GM19395 (cell line): Measurements from ENCODE around the gene PRPF19.

Experiments
- ATAC-seq: cut with Tn5 transposase; IDR thresholded peaks from one replicate; pipeline ENCODE4 v1.9.1; 2021; ENCODE audit warnings: mild to moderate bottlenecking, moderate library complexity; ENCODE audit not compliant: unreplicated experiment

The PRPF19 gene

GRCh38 chr11:60938500-60938899, 32.1 kb upstream of the PRPF19 start:
- ATAC-seq, result no peak

- ATAC-seq, result no peak
These were observed 31.4 kb upstream of the PRPF19 start for GRCh38 chr11:60937811-60938210.

DNA sequence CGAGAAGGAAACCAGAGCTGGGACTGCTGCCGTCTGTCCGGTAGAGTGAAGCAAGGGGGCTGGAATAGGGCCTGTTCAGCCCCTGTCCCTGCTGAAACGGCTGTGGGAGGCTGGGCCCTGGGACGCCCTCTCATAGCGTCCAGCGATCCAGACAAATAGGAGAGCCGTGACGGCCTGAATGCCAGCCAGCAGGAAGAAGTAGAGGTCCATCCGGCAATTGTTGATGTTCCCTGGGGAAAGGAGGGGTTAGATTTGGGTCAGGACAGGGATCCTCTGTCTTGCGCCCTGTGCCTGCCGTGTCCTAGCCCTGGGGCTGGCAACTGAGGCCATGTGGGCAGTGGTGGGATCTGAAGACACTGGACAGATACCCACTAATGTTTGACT, 30.8 kb upstream of the PRPF19 start:
- ATAC-seq, result no peak

- ATAC-seq, result no peak
These were observed 30.2 kb upstream of the PRPF19 start for GRCh38 chr11:60936467-60937143.

DNA sequence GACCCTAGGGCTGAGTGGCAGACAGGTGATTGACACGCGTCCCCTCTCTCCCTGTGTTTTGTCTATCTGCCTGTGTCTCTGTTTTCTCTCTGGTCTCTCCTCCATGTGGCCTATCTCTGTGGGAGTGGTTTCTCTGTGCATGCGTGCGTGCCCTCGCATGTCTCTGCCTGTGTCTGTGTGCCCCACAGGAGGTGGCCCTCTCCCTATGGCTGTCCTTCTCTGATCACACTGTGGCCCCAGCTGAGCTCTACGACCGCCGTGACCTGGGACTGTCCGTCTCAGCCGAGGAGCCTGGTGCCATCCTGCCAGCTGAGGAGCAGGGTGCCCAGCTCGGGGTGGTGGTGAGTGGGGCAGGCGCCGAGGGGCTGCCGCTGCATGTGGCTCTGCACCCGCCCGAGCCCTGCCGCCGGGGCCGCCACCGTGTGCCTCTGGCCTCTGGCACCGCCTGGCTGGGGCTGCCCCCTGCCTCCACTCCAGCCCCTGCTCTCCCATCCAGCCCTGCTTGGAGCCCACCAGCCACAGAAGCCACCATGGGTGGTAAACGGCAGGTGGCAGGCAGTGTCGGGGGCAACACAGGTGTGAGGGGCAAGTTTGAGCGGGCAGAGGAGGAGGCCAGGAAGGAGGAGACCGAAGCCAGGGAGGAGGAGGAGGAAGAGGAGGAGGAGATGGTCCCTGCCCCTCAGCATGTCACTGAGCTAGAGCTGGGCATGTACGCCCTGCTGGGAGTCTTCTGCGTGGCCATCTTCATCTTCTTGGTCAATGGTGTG, 29.5 kb upstream of the PRPF19 start:
- ATAC-seq, result no peak

GRCh38 chr11:60934790-60935605, 28.6 kb upstream of the PRPF19 start:
- no peak for ATAC-seq

GRCh38 chr11:60934124-60934789, 27.9 kb upstream of the PRPF19 start:
- ATAC-seq, result no peak

GRCh38 chr11:60933416-60934123, 27.2 kb upstream of the PRPF19 start:
- ATAC-seq, result no peak

GRCh38 chr11:60932605-60933356, 26.4 kb upstream of the PRPF19 start:
- no peak for ATAC-seq

- ATAC-seq, result no peak
These were observed 25.5 kb upstream of the PRPF19 start for GRCh38 chr11:60931917-60932316.

DNA sequence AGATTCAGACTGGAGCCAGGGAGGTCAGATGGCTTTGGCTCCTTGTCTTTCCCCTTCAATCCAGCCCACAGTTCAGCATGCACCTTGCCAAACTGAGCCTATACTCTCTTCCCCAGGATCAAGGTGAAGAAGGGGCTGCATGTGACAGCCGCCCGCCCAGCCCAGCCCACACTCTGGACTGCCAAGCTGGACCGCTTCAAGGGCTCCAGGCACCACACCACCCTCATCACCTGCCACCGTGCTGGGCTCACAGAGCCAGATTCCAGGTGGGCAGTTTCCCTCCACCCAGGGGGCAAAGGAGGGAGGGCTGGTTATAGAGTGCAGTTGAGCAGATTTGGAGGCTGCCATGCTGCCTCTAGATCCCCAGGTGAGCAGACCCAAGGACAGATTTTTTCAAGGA, 24.0 kb upstream of the PRPF19 start:
- ATAC-seq, result no peak

- no peak for ATAC-seq
These were observed 23.4 kb upstream of the PRPF19 start for GRCh38 chr11:60929764-60930163.

- no peak for ATAC-seq
These were observed 22.2 kb upstream of the PRPF19 start for GRCh38 chr11:60928563-60929001.

GRCh38 chr11:60927600-60927999, 21.2 kb upstream of the PRPF19 start:
- no peak for ATAC-seq

DNA sequence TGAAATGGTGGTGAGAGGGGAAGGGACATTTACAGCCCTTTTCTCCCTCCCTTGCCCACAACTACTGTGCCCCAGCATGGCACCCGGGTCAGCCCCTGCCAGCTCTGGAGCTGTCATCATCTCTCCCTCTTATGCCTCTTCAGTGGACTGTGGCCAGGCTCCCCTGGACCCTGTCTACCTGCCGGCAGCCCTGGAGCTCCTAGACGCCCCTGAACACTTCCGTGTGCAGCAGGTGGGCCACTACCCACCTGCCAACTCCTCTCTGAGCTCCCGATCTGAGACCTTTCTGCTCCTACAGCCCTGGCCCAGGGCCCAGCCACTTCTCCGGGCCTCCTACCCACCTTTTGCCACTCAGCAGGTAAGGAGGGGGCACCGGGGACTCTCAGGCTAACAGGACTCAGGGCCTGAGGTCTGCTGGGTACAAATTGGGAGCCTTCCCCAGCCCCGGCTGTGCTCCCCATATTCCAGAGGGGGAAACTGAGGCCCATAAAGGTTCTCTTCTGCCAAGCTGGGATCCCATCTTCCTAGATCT, 20.7 kb upstream of the PRPF19 start:
- ATAC-seq, result no peak

DNA sequence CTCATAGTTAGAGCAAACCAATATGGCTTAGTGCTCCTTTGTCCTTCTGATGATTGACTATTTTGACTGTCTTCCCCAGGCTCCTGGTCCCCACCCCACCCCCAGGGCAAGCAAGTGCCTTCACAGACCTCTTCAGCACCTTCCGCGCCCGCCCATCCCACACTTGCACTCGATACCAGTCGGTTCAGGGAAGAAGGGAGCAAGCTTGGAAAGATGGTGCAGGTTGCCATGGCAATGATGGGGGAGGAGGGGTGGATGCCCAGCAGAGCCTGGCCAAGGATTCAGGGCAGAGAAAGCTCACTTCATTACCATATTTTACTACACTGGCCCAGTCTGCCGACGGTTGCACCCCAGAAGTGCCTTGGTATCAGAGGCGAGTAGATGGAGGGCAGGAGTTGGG, 20.1 kb upstream of the PRPF19 start:
- ATAC-seq, result no peak

- ATAC-seq, result no peak
These were observed 19.5 kb upstream of the PRPF19 start for GRCh38 chr11:60925868-60926267.

DNA sequence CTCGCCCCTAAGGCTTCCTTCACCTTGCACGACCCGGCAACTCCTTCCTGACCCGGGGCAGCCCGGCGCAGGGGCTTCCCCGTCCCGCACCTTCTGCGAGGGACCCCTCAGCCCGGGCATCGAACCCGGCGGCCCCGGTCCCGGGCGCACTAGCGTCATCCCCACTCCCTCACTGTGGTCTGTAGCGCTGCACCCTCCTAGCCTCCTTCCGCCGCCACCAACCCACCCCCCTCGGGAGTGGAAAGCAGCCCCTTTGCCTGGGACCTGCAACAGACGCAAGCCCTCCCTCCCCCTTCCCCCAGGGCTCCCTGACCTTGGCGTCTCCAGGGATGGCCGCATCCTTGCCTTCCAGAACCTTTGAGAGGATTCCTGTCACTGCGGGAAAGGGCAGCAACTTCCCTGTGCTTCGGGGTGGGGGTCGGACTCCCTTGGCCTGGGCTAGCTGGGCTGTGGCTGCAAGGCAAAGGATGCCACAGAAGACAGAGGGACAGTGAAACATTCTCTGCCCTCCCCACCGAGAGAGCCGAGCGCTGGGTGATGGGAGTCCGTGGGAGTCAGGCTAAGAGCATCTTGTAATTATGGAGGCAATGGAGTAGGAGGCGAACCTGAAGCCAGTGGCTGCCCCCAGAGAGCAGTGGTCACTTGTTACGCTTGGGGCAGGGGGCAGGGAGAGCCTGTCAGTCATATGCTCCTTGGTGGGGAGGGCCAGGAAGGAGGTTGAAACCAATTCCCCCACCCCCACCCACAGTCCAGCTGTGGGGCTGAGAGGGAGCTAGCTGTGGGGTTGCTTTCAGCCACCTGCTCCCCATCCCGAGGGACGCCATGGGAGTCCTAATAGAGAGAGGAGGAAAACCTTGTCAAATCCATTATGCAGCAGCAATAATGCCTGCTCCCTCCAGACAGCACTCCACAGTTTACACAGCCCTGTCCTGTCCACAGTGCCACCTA, 18.8 kb upstream of the PRPF19 start:
- ATAC-seq, result no peak
